Stomach (tissue), 4 donors: ENCODE measurements around the gene MRPL21.

Experiments
- POLR2A ChIP-seq, 4 donors: fragments of 450-650 bp; IDR thresholded peaks; one replicate each; pipeline ENCODE4 v1.6.1; 2016; ENCODE audit warnings: antibody characterized with exemption in 4 of 4, control low read depth in 2 of 4, mild to moderate bottlenecking in 1 of 4, moderate library complexity in 1 of 4
- POLR2AphosphoS5 ChIP-seq, 3 donors: sonication (generic); formaldehyde crosslinking; IDR thresholded peaks; one replicate each; pipeline ENCODE4 v1.6.1; 2016; ENCODE audit warnings: antibody characterized with exemption in 3 of 3
- TF ChIP-seq, protein P1 (sequence below), 7 experiments: fragments of 450-650 bp in 4 of 7; fragments of 200-600 bp in 3 of 7; sonication (generic) in 3 of 7; IDR thresholded peaks; one replicate each; pipeline ENCODE4 v1.5.1; 2016 to 2019; ENCODE audit warnings: antibody characterized with exemption in 7 of 7, control low read depth in 2 of 7, mild to moderate bottlenecking in 1 of 7

DNA sequence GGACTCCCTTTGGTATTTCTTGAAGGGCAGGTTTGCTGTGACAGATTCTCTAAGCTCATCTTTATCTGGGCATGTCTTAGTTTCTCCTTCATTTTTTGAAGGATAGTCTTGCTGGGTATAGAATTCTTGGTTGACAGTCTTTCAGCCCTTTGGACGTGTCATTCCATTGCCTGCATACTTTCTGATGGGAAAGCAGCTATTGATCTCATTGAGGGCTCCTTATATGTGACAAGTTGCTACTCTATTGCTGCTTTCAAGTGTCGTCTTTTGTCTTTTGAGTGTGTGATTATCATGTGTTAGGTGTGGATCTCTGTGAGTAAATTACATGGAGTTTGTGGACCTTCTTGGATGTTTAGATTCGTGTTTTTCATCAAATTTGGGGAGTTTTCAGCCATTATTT is 22.0 kb upstream of the MRPL21 start:
- TF ChIP-seq, protein P1, sequence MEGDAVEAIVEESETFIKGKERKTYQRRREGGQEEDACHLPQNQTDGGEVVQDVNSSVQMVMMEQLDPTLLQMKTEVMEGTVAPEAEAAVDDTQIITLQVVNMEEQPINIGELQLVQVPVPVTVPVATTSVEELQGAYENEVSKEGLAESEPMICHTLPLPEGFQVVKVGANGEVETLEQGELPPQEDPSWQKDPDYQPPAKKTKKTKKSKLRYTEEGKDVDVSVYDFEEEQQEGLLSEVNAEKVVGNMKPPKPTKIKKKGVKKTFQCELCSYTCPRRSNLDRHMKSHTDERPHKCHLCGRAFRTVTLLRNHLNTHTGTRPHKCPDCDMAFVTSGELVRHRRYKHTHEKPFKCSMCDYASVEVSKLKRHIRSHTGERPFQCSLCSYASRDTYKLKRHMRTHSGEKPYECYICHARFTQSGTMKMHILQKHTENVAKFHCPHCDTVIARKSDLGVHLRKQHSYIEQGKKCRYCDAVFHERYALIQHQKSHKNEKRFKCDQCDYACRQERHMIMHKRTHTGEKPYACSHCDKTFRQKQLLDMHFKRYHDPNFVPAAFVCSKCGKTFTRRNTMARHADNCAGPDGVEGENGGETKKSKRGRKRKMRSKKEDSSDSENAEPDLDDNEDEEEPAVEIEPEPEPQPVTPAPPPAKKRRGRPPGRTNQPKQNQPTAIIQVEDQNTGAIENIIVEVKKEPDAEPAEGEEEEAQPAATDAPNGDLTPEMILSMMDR (IDR thresholded peaks at IDR 0.05) = no peak
- TF ChIP-seq POLR2A (IDR thresholded peaks at IDR 0.05) = no peak
- no peak for TF ChIP-seq POLR2AphosphoS5 (IDR thresholded peaks at IDR 0.05)
